ENCODE data around the gene P2RY2. TPM values are rescaled to one million over a fixed set of nuclear protein-coding genes. Genes with fewer than 3 reads are reported as not detected.

The P2RY2 gene
- total RNA-seq, 2 donors from 2014 or later: 9.5 to 14.7 TPM

DNA sequence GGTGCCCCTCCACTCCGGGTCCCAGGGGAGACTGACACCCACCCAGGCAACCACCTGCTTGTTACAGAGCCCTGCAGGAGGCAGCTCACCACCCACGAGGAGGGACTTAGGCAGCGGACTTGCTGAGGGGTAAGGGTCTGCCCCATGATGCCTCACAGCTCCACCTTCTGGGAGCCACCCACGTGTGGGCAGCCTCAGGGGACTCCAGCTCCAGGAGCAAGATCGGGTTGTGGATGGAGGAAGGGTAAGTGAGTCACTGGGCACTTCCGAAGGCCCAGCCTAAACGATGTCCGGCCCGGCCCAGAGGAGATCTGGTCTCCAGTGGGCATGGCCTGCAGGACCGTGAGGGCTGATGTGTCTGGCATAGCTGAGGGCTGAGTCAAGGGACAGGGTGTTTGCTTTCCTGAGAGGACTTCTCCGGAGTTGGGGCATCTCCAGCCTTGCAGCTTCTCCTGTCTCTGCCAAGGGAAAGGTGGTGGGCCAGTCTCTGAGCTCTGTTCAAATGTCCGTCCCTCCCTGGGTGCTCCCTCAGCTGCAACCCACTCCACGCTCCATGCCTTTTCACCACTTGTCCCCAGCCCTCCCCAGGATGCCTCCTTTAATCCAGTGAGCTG lies 32.3 kb upstream of the P2RY2 start:
- Histone ChIP-seq H3K27ac (no peak overlapping the region), H3K4me1 (peaks cover 0 to 40% of the 10 kb centered on the region in 2 donors), H3K4me3 (no peak overlapping the region), H3K9me3 (no peaks in the 10 kb centered on the region), H3K27me3 (no peaks in the 10 kb centered on the region), H3K36me3 (no peaks in the 10 kb centered on the region)
- TF ChIP-seq, protein P1, sequence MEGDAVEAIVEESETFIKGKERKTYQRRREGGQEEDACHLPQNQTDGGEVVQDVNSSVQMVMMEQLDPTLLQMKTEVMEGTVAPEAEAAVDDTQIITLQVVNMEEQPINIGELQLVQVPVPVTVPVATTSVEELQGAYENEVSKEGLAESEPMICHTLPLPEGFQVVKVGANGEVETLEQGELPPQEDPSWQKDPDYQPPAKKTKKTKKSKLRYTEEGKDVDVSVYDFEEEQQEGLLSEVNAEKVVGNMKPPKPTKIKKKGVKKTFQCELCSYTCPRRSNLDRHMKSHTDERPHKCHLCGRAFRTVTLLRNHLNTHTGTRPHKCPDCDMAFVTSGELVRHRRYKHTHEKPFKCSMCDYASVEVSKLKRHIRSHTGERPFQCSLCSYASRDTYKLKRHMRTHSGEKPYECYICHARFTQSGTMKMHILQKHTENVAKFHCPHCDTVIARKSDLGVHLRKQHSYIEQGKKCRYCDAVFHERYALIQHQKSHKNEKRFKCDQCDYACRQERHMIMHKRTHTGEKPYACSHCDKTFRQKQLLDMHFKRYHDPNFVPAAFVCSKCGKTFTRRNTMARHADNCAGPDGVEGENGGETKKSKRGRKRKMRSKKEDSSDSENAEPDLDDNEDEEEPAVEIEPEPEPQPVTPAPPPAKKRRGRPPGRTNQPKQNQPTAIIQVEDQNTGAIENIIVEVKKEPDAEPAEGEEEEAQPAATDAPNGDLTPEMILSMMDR (IDR thresholded peaks at IDR 0.05): no peak
- no peak for DNase-seq (ENCODE audit: low spot score)

DNA sequence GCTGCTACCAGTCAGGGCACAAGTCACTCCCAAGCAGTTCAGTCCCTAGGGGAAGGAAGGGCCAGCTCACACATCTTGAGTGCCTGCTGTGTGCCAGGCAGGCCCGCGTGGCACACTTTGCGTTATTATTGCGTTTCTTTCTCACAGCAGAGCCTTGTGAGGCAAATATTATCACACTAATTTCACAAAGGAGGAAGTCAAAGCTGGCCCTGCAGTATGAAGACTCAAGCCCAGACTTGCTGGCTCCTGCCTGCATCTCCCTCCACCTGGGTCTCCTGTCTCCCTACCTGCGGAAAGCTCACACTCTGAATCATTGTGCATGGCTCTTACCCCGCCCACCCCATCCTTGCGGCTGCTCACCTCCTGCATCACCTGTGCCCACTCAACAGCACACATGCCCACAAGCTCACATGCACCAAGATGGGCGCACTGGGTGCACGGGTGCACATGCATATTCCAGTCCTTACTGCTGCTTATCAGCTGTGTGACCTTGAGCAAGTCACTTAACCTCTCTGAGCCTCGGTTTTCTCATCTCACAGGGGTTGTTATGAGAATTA lies 31.7 kb upstream of the P2RY2 start:
- no peak for DNase-seq (ENCODE audit: low spot score)
- Histone ChIP-seq H3K4me3 (no peak overlapping the region), H3K27ac (no peak overlapping the region), H3K36me3 (no peaks in the 10 kb centered on the region), H3K9me3 (no peaks in the 10 kb centered on the region), H3K27me3 (no peaks in the 10 kb centered on the region), H3K4me1 (peaks cover 0 to 40% of the 10 kb centered on the region in 2 donors)
- TF ChIP-seq, protein P1 (IDR thresholded peaks at IDR 0.05): no peak

DNA sequence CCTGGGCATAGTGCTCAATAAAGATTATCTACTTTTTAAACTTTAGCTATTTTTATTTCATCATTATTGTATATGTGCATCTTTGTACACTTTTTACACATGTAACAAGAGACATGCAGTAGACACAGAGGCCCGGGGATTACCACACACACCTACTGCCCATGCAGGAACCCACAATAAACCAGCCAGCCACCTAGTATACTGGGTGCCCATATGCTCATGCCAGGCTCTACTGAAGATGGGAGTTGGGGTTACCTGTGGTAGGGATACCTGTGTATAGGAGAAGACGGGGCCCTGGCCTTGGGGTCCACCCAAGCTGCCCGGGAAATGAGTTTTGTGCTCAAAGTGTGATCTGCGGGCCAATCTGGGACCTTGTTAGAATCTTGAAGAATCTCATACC lies 31.2 kb upstream of the P2RY2 start:
- no peaks in the 10 kb centered on the region for H3K36me3 ChIP-seq
- DNase-seq (ENCODE audit: low spot score): no peak
- no peaks in the 10 kb centered on the region for H3K27me3 ChIP-seq
- no peak overlapping the region for H3K27ac ChIP-seq
- TF ChIP-seq, protein P1 (IDR thresholded peaks at IDR 0.05): no peak
- no peaks in the 10 kb centered on the region for H3K9me3 ChIP-seq
- H3K4me3 ChIP-seq: no peak overlapping the region
- peaks cover 0 to 40% of the 10 kb centered on the region in 2 donors for H3K4me1 ChIP-seq

DNA sequence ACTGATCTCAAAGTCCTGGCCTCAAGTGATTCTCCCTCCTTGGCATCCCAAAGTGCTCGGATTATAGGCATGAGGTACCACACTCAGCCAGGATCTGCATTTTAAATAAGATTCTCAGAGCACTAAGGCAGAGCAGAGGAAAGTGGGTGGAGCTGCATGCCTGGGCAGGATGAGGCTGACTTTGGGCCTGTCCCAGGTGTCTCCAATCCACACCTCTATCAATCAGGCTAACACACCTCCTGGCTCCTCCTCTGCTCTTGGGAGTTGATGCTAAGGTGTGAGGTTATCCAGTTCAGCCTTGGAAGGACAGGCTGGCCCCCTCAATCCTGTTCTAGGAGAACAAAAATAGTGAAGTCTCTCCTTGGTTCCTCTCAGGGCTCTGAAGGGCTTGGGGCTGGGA lies 30.2 kb upstream of the P2RY2 start:
- H3K27me3 ChIP-seq: no peaks in the 10 kb centered on the region
- no peaks in the 10 kb centered on the region for H3K36me3 ChIP-seq
- H3K4me1 ChIP-seq: peaks cover 0 to 39% of the 10 kb centered on the region in 2 donors
- no peak overlapping the region for H3K4me3 ChIP-seq
- TF ChIP-seq, protein P1 (IDR thresholded peaks at IDR 0.05): no peak
- peak overlapping the region in 1 of 2 donors; percentile 15 for H3K27ac ChIP-seq
- H3K9me3 ChIP-seq: no peaks in the 10 kb centered on the region
- no peak for DNase-seq (ENCODE audit: low spot score)

DNA sequence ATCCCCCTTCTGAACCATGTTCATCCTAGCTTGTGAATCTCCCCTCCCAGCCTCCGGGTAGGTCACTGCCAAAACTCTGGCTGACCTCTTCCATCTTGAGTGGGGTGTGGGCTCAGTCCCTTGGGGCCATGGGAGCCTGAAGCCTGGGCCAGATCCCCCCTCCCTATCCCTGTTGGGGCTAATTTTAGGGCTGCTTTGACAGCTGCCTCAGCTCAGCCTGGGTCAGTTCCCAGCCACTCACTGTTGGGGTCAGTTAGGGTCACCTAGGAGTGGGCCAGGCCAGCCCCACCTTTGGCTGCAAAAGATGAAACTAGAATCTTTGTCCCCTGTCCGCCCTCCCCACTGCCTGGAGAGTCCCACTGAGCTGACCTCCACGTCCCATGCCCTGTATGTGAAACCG lies 29.8 kb upstream of the P2RY2 start:
- no peaks in the 10 kb centered on the region for H3K36me3 ChIP-seq
- DNase-seq (ENCODE audit: low spot score): no peak
- peaks cover 0 to 35% of the 10 kb centered on the region in 2 donors for H3K4me1 ChIP-seq
- H3K9me3 ChIP-seq: no peaks in the 10 kb centered on the region
- TF ChIP-seq, protein P1 (IDR thresholded peaks at IDR 0.05): no peak
- peak overlapping the region in 1 of 2 donors; percentile 15 for H3K27ac ChIP-seq
- no peaks in the 10 kb centered on the region for H3K27me3 ChIP-seq
- no peak overlapping the region for H3K4me3 ChIP-seq

DNA sequence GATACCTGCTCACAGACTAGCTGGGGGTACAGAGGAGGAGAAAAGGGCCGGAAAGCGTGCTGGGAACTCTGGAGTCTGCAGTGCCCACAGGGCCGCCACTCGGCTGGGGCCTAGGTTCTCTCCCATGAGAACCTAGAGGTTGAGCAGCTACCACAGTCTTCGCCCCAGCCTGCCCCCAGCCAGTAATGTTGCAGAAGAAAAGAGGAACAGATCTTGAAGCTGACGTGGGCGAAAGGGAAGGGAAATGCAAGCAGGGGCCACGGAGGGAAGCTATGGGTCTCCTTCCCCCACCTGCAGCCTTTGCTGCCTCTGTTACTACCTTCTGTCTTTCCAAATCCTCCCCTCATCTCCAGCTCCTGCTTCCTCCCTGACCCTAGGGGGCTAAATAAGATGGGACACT lies 28.8 kb upstream of the P2RY2 start:
- H3K27me3 ChIP-seq: no peaks in the 10 kb centered on the region
- H3K36me3 ChIP-seq: no peaks in the 10 kb centered on the region
- no peak overlapping the region for H3K27ac ChIP-seq
- H3K4me1 ChIP-seq: peaks cover 0 to 32% of the 10 kb centered on the region in 2 donors
- TF ChIP-seq, protein P1 (IDR thresholded peaks at IDR 0.05): no peak
- H3K4me3 ChIP-seq: no peak overlapping the region
- no peaks in the 10 kb centered on the region for H3K9me3 ChIP-seq
- no peak for DNase-seq (ENCODE audit: low spot score)

All from right atrium auricular region (tissue), 2 donors.